ENCODE measurements around the gene LRBA. TPM values are rescaled to one million over a fixed set of nuclear protein-coding genes. Genes with fewer than 3 reads are reported as not detected.

LRBA gene
- total RNA-seq, 3 donors from 2014 or later (not counting 1 experiment from before 2014, with no cell fraction given) = 72.1 to 87.6 (median 83.1) TPM

DNA sequence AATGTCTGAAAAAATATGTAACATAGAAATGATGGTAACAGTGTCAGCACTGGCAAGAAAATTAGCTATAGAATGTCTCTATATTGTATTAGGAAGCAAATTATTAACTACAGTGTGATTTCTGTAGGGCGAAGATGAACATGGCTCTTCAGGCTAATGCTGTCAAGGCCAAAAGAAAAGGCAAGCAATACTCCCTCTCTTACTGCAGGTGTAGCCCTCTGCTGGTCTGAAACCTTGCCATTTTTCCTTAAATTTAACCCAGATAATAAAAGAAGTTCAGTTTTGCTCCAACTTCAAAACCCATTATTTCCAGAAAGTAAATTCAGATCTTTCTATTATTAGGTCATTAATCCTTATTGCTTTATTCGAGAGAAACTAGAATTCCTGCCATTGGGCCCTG is 215.9 kb downstream of the LRBA start:
- ATAC-seq (no peak), DNase-seq (no peak)
- intact Hi-C loops (cut with micrococcal nuclease) = no loop called here
- Mint-ChIP-seq H3K4me3 (no peak overlapping the region), H3K9me3 (no peaks in the 10 kb centered on the region), H3K27ac (no peak overlapping the region), H3K4me1 (peaks cover 5% of the 10 kb centered on the region in 2 donors), H3K36me3 (peaks cover 6% of the 10 kb centered on the region), H3K27me3 (ENCODE audit: low read depth in 2 of 2) (no peaks in the 10 kb centered on the region)
- TF ChIP-seq, protein P1, sequence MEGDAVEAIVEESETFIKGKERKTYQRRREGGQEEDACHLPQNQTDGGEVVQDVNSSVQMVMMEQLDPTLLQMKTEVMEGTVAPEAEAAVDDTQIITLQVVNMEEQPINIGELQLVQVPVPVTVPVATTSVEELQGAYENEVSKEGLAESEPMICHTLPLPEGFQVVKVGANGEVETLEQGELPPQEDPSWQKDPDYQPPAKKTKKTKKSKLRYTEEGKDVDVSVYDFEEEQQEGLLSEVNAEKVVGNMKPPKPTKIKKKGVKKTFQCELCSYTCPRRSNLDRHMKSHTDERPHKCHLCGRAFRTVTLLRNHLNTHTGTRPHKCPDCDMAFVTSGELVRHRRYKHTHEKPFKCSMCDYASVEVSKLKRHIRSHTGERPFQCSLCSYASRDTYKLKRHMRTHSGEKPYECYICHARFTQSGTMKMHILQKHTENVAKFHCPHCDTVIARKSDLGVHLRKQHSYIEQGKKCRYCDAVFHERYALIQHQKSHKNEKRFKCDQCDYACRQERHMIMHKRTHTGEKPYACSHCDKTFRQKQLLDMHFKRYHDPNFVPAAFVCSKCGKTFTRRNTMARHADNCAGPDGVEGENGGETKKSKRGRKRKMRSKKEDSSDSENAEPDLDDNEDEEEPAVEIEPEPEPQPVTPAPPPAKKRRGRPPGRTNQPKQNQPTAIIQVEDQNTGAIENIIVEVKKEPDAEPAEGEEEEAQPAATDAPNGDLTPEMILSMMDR (IDR thresholded peaks at IDR 0.05) = no peak
- WGBS (ENCODE audit: insufficient coverage) = 100% methylated on average over 2 of the region's 2 CpGs
- H3K4me1 ChIP-seq (ENCODE audit: control insufficient read depth, insufficient read depth, low read length) = no peaks in the 10 kb centered on the region
- no peaks in the 10 kb centered on the region for H3K27me3 ChIP-seq (ENCODE audit: control insufficient read depth, insufficient read depth, low read length)
- H3K9me3 ChIP-seq (ENCODE audit: control insufficient read depth, insufficient read depth, low read length) = no peaks in the 10 kb centered on the region
- peaks cover 9% of the 10 kb centered on the region for H3K36me3 ChIP-seq (ENCODE audit: control insufficient read depth, insufficient read depth, low read length)
- no peak overlapping the region for H3K27ac ChIP-seq (ENCODE audit: low read length)
- H3K4me3 ChIP-seq (ENCODE audit: low read length) = no peak overlapping the region

DNA sequence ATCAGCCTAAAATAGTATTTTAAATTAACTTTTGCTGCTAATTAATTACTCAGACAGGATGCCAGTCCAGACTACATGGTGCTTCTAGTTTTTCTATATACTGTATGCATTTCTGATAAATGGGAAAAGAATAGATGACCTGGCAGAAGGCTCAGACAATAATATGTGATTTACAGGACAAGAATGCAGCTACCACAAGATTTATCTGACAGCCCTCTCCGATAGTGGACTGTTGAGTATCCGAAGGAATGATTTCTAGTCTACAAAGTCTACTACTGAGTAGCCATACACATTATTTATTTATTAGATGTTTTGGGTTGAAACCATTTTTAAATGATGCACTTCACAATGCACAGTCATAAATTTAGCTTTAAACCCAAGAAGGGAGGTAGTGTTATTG is 220.4 kb downstream of the LRBA start:
- no peaks in the 10 kb centered on the region for H3K9me3 ChIP-seq (ENCODE audit: control insufficient read depth, insufficient read depth, low read length)
- WGBS (ENCODE audit: insufficient coverage) = no CpG with 5 or more reads among the region's 2 CpGs
- H3K9me3 Mint-ChIP-seq = no peaks in the 10 kb centered on the region
- peaks cover 0 to 5% of the 10 kb centered on the region in 2 donors for H3K4me1 Mint-ChIP-seq
- no peaks in the 10 kb centered on the region for H3K4me1 ChIP-seq (ENCODE audit: control insufficient read depth, insufficient read depth, low read length)
- DNase-seq (no peak), ATAC-seq (no peak)
- H3K27ac Mint-ChIP-seq = no peak overlapping the region
- no peaks in the 10 kb centered on the region for H3K27me3 Mint-ChIP-seq (ENCODE audit: low read depth in 2 of 2)
- H3K4me3 Mint-ChIP-seq = no peak overlapping the region
- TF ChIP-seq, protein P1 (IDR thresholded peaks at IDR 0.05) = no peak
- no peak overlapping the region for H3K4me3 ChIP-seq (ENCODE audit: low read length)
- intact Hi-C loops (cut with micrococcal nuclease) = no loop called here
- H3K36me3 Mint-ChIP-seq = peaks cover 6% of the 10 kb centered on the region
- no peaks in the 10 kb centered on the region for H3K27me3 ChIP-seq (ENCODE audit: control insufficient read depth, insufficient read depth, low read length)
- H3K27ac ChIP-seq (ENCODE audit: low read length) = no peak overlapping the region
- H3K36me3 ChIP-seq (ENCODE audit: control insufficient read depth, insufficient read depth, low read length) = peaks cover 3% of the 10 kb centered on the region

DNA sequence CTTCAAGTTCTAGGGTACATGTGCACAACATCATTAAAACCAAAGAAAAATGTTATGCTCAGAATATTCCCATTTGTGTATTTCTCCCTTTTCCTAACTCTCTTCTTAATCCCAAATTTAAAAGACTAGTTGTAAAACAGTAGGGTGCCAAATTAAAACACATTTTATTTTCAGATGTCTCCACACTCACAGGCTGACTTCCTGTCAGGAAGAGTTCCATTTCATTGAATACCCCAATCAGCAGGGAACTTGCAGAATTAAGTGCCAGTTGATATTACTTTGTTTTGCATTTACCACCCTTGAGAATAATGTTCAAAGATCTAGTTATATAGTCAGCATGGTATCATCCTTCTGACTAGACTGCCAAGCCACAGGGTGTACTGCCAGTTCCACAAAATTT is 225.2 kb downstream of the LRBA start:
- TF ChIP-seq, protein P1 (IDR thresholded peaks at IDR 0.05) = no peak
- Histone ChIP-seq H3K27ac (ENCODE audit: low read length) (no peak overlapping the region), H3K9me3 (ENCODE audit: control insufficient read depth, insufficient read depth, low read length) (no peaks in the 10 kb centered on the region), H3K4me1 (ENCODE audit: control insufficient read depth, insufficient read depth, low read length) (no peaks in the 10 kb centered on the region), H3K4me3 (ENCODE audit: low read length) (no peak overlapping the region), H3K36me3 (ENCODE audit: control insufficient read depth, insufficient read depth, low read length) (no peaks in the 10 kb centered on the region), H3K27me3 (ENCODE audit: control insufficient read depth, insufficient read depth, low read length) (no peaks in the 10 kb centered on the region)
- no peak overlapping the region for H3K27ac Mint-ChIP-seq
- H3K9me3 Mint-ChIP-seq = no peaks in the 10 kb centered on the region
- no peak for ATAC-seq
- intact Hi-C loops (cut with micrococcal nuclease) = no loop called here
- no peaks in the 10 kb centered on the region for H3K36me3 Mint-ChIP-seq
- no peaks in the 10 kb centered on the region for H3K27me3 Mint-ChIP-seq (ENCODE audit: low read depth in 2 of 2)
- no peak for DNase-seq
- no peak overlapping the region for H3K4me3 Mint-ChIP-seq
- H3K4me1 Mint-ChIP-seq = peaks cover 0 to 1% of the 10 kb centered on the region in 2 donors

DNA sequence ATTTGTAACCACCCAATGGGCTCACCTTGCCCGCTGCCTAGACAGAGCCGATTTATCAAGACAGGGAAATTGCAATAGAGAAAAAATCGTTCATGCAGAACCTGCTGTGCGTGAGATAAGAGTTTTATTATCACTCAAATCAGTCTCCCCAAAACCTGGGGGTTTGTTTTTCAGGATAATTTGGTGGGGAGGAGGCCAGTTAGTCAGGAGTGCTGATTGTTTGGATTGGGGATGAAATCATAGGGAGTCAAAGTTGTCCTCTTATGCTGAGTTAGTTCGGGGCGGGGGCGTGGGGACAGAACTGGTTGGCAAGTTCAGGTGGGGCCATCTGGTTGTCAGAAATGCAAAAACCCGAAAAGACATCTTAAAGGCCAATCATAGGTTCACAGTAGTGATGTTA is 230.1 kb downstream of the LRBA start:
- TF ChIP-seq, protein P1 (IDR thresholded peaks at IDR 0.05) = no peak
- Mint-ChIP-seq H3K27ac (no peak overlapping the region), H3K9me3 (no peaks in the 10 kb centered on the region), H3K27me3 (ENCODE audit: low read depth in 2 of 2) (no peaks in the 10 kb centered on the region), H3K4me3 (no peak overlapping the region), H3K4me1 (peaks cover 0 to 7% of the 10 kb centered on the region in 2 donors), H3K36me3 (no peaks in the 10 kb centered on the region)
- no peaks in the 10 kb centered on the region for H3K4me1 ChIP-seq (ENCODE audit: control insufficient read depth, insufficient read depth, low read length)
- WGBS (ENCODE audit: insufficient coverage) = 85% methylated on average over 8 of the region's 8 CpGs
- no peaks in the 10 kb centered on the region for H3K9me3 ChIP-seq (ENCODE audit: control insufficient read depth, insufficient read depth, low read length)
- no peaks in the 10 kb centered on the region for H3K27me3 ChIP-seq (ENCODE audit: control insufficient read depth, insufficient read depth, low read length)
- no peak overlapping the region for H3K27ac ChIP-seq (ENCODE audit: low read length)
- ATAC-seq (no peak), DNase-seq (no peak)
- intact Hi-C loops (cut with micrococcal nuclease) = no loop called here
- H3K4me3 ChIP-seq (ENCODE audit: low read length) = no peak overlapping the region
- no peaks in the 10 kb centered on the region for H3K36me3 ChIP-seq (ENCODE audit: control insufficient read depth, insufficient read depth, low read length)

Data from natural killer cell (primary cell).